Head of caudate nucleus (tissue), 42 donors: ENCODE measurements around the gene ZNF750.
A peak's percentile ranks its signal among the peaks of the same experiment; 100 is the strongest.

Experiments used
- DNase-seq, 42 donors: peaks; one replicate each; pipeline versions ENCODE4 v3.0.0 to v3.0.0-alpha.2; 2020 to 2021; ENCODE audit warnings: mixed read lengths in 7 of 42
- intact Hi-C: fragments of 100-400 bp; cut with DNase I; formaldehyde crosslinking; loops from one replicate; pipeline ENCODE4 v1.15.0; 2022

ZNF750 gene

DNA sequence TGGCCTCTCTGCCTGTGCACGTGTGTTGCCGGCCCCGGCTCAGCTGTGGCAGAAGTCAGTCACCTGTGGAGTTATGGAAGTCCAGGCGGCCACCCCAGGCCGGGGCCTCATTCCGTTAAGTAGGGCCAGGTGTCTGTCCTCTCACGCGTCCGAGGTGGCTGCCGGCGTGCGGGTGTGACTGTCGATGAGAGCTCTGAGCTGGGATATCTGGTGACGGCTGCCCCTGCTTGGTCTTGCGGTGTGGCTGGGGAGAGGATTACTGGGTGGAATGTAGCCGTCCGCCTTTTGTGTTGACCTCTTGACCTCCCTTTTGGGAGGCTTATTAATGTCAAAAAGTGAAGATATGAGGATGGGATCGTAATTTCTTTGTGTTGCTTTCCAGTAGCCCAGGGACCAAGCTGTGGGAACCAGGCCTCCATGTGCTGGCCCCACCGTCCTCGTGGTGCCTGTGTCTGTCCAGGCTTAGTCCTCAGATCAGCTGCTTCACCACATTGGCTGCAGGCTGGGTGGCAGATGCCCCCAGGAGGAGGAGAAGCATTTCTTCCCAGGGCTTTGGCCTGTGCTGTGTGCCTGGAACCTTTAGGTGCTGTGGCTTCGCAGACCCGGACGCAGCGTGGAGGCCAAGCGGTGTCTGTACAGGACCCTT lies 23.0 kb upstream of the ZNF750 start:
- no peak for DNase-seq
- intact Hi-C loops: no loop called here

DNA sequence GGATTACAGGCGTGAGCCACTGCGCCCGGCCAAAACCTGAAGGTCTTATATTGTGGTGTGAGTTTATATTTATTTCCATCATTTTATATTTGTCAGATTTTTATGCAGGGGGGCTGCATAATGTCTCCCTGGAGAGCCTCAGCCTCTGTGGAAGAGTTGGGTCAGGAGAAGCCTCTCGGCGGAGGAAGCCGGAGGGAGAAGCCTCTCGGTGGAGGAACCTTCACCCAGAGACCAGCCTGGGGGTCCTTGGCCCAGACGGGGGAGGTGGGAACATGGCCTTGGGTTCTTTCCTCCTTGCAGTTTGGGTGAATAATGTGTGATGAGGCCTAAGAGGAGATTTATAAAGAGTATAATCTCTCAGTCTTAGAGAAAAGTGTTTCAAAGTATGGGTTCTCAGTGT lies 22.4 kb upstream of the ZNF750 start:
- DNase-seq: no peak
- intact Hi-C loops: no loop called here

DNA sequence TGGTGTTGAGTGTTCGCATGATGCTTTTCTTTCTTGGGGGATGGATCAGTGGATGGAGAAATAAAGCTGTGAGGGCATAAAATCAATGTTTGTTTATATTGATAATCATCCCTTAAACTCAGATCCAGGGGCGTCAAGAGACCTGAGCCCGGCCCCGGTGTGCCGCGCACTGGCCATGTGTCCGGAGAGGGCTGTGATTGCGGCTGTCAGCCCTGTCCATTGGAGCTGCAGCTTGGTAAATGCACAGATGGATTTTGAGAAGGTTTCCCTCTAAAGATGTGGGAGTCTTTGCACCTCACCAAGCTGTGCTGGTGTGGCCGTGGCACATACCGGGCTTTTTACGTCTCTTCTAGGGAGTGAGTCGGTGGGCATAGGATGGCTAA lies 21.6 kb upstream of the ZNF750 start:
- intact Hi-C loops: no loop called here
- no peak for DNase-seq

DNA sequence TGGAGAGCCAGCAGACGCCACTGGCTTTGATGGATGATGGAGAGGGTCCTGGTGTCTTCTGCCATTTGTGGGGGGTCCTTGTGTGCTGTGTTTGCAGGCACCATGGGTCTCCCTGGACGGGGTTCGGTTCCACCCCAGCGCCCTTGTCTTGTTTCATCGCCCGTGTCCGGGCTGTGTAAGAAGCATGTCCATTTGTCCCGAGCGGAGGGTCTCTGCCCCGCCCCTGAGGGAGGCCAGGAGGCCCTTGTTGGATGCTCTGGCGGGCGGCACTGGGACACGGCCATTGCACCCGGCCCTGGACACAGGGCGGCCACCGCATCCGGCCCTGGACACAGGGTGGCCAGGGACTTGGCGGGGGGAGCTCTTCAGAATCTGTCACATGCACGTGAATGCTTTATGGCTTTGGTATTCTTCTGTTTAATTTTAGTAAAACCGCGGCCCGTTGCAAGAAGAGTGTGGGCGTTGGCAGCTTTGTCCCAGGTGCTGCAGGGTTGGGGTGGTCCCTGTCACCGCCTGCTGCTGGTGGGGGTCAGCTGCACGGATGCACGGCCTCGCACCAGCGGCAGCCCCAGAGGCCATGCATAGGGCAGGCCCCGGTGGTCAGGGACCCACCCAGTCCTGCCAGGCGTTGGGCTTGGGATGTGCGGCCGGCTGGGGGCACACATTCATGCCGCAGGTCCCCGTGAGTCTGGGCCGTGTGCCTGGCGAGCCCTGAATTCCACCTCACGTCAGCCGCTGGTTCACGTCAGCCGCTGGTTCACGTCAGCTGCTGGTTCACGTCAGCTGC lies 21.0 kb upstream of the ZNF750 start:
- no peak for DNase-seq
- intact Hi-C loops: no loop called here

DNA sequence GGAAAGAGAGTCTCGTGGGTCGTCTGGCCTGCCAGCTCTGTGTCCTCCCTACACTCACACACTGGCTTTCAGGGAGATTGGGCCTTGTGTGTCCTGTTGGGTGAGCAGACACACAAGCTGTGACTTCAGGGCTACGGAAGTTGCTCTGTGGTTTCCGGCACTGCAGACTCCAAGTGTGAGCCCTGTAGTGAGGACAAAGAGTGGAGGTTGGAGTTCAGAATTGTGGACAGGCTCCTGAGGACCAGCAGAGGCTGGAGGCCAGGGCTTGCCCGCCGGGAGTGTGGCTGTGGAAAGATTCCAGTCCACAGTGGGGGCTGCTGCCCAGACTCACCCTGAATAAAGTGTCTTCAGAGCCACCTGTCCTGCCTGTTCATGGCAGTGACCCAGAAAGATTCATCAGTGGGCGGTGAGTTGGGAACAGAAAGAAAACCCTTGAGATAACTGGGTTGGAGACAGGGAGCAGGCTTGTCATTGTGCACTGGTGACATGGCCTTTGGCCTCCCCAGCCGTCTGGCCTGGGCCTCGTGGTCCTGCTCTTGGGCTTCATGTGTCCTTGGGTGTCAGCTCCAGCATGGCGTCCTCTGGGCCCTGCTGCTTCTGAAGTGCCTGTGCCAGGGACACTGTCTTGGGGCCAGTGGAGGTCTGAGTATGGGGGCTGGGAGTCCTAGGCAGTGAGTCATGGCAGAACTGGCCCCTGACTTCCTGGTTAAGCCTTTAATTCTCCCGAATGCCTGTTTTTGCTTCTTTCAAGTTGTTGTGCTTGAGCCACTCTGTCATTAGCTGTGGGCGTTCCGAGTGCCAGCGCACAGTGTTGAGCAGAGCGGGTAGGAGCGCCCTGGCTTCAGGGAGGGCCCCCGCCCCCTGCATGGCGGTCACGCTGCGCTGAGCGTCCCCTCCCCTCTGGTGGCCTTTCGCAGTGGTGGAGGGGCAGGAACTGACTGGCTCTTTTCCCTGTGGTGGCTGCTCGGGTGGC lies 19.9 kb upstream of the ZNF750 start:
- intact Hi-C loops: no loop called here
- DNase-seq: peak in 17 of 42 donors; percentile 21 to 78 (median 43)

DNA sequence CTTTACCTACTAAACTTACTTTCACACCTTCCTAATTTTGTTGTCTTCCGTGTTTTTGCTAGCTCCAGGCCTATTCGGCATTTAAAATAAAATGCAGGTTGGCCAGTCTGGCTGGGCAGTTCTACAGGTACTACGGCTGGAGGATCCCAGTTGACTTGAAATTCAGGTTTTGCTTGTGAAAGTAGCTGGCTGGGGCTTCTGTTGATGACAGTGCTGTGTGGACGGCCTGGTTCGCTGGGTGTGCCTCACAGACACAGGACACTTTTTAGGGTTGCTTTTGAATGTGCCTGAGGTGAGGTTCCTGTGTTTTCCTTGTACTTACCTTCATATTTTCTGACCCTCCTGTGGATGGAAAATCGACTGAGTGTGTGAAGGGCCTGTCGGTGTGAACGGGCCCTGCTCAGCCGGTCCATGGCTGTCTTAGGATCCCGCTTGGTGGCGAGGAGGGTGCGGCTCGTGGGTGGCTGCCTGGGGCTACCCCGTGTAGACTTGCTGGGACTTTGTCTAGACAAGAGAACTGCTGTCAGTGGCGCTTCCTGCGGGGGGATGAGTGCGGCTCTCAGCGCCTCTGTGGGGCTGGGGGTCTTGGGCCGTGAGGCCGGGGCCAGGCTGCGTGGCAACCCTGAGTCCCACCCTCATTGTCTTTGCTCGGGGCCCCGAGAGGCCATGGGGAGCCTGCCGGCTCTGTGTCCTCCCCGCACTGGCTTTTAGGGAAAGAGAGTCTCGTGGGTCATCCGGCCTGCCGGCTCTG lies 18.7 kb upstream of the ZNF750 start:
- no peak for DNase-seq
- intact Hi-C loops: no loop called here

DNA sequence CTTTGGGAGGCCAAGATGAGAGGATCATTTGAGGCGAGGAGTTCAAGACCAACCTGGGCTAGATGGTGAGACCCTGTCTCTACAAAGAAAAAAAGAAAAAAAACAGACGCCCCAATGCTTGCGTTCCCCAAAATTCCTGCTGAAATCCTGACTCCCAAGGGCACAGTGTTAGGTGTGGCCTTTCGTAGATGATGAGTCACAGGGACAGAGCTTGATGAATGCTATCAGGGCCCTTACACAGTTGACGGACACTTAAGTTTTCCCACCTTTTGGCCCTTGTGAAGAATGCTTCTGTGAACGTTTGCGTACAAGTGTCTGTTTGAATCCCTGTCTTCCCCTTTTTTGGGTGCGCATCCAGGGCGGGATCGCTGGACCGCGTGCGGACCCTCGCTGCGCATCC lies 16.5 kb upstream of the ZNF750 start:
- intact Hi-C loops: no loop called here
- no peak for DNase-seq

DNA sequence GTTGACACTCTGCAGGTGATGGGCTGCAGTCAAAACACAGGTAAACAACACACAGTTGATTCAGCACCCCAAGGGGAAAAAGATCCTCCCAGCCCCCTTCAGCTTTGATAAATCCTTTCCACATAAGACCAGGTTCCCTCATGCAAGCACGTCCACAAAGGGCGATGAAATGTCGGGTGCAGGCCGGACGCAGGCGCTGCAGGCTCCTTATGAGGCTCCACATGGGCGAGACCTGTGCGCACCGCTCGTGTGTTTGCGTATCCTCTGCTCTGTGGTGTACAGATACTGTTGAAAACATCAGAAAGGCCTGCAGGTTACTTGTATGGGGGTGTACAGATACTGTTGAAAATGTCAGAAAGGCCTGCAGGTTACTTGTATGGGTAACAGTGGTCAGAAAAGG lies 14.4 kb upstream of the ZNF750 start:
- DNase-seq: no peak
- intact Hi-C loops: no loop called here

DNA sequence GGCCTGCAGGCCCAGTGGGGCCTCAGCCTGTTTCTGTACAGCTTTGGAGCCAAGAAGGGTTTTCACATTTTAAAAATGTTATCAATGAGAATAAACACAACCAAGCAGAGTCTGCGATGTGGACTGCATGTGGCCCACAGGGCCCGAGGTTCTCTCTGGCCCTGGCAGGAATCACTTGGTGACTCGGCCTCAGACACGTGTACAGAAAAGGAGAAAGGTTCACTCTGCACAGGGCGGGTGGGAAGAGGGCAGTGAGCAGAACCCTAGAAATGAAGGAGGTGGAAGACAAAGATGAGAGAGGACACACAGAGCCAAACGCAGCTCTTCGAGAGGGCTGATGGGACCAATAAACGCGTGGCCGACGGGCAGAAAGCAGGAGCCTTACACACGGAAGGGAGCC lies 11.6 kb upstream of the ZNF750 start:
- DNase-seq: no peak
- intact Hi-C loops: no loop called here

DNA sequence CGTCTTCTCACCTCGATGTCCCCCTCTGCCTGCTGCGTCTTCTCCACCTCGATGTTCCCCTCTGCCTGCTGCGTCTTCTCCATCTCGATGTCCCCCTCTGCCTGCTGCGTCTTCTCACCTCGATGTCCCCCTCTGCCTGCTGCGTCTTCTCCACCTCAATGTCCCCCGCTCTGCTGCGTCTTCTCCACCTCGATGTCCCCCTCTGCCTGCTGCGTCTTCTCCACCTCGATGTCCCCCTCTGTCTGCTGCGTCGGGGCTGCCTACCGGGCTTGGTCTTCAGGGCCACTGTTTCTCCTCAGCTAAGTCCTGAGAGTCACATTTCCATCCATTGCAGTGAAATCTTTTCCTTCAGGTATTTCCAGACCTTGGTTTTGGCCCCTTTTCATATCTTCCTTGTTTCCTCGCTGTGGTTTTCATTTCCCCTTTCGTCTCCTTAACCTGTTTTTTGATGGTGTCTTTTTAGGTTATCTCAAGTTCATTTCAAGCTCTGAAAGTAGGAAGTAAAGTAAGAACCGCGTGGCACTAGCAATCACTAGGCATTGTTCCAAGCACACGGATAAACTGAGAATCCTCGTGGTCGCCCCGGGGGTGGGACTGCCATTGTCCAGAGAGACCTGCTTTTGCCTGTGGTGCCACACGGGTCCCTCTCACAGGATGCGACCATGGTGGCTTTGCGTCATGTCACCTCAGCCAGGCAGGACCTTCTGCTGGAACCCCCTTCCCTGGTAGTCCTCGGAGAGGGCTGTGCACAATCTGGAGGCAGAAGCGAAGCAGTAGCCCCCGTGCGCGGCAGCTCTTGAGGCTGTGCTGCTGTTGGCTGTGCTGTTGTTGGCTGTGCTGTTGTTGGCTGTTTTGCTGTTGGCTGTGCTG lies 9.5 kb upstream of the ZNF750 start:
- intact Hi-C loops: no loop called here
- no peak for DNase-seq

DNA sequence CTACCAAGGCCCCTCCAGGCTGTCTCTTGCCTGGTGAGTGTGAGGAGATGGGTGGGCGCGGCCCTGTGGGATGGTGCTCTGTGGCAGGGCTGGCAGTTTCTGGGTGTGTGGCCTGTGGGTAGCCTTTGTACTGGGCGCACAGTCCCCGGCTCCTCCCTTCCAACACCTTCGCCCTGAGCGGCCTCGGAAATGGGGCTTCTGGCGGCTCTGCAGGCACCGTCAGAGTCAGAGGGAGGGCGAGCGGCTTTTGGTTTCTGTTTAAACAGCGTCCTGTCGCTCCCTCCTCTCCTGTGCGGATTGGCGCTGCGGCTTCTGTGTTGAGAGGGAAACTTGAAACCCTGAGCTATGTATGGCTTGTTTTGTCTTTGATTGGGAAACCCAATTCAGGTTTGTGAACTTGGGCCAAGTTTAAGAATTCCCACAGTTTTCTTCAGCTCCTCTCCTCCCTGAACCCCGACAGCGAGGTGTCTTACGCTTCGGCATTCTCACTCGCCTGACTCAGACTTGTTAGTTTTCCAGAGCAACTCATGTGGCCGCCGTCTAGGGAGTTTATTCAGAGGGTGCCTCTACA lies 8.3 kb upstream of the ZNF750 start:
- intact Hi-C loops: no loop called here
- no peak for DNase-seq

DNA sequence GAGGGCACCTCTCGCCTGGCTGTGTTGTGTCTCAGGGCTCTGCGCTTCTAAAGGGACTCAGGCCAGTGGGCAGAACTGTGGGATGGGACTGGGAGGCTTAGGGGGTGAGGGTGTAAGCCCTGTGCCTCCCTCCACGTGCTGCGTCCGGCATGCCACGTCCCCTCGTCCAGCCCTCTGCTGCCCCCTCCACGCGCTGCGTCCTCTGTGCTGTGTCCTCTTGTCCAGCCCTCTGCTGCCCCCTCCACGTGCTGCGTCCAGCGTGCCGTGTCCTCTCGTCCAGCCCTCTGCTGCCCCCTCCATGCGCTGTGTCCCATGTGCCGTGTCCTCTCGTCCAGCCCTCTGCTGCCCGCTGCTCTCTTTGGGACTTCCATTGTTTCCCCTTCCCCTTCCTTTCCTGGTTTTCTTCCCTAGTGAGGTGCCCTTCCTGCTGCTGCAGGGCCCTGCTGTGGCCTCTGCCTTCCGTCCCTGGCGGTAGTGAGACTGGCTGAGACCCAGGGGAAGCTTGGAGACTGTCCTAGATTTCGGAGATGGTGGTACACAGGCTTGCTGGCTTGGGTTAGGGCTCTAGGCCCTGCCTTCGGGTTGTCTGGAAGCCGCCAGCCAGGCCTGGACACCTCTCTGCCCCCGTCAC lies 6.4 kb upstream of the ZNF750 start:
- DNase-seq: peak in 1 of 42 donors; percentile 42
- intact Hi-C loops: no loop called here

DNA sequence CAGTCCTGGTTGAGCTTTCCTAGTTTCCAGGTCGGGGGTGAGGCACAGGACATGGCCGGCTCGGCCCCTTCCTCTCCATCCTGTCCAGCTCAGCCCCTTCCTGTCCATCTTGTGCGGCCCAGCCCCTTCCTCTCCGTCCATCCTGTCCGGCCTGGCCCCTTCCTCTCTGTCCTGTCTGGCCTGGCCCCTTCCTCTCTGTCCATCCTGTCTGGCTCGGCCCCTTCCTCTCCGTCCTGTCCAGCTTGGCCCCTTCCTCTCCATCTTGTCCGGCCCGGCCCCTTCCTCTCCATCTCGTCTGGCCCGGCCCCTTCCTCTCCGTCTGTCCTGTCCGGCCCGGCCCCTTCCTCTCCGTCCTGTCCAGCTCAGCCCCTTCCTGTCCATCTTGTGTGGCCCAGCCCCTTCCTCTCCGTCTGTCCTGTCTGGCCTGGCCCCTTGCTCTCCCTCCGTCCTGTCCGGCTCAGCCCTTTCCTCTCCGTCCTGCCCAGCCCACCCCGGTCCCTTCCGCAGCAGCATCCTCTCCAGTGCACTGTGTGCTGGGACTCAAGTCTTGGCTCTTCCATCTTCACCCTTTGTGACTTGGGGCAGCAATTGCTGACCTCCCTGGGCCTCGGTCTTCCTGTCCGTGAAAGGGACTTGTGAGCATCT lies 5.5 kb upstream of the ZNF750 start:
- no peak for DNase-seq
- intact Hi-C loops: no loop called here

DNA sequence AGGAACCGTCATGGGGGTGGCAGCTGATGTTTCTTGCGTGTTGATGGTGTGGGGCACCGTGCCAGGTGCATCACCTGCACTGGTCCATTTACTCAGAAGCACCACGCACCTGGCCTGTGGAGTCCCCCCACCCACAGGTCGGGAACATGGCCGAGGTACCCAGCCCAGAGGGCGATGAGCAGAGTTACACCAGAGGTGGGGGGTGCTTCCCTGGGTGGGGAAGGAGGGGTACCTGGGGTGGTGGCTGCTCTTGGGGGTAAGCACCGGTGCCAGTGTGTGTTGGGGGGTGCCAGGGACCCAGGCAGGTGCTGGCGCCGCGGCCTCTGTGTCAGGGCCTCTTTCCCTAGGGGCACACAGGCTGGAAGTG lies 5.0 kb upstream of the ZNF750 start:
- no peak for DNase-seq
- intact Hi-C loops: no loop called here

DNA sequence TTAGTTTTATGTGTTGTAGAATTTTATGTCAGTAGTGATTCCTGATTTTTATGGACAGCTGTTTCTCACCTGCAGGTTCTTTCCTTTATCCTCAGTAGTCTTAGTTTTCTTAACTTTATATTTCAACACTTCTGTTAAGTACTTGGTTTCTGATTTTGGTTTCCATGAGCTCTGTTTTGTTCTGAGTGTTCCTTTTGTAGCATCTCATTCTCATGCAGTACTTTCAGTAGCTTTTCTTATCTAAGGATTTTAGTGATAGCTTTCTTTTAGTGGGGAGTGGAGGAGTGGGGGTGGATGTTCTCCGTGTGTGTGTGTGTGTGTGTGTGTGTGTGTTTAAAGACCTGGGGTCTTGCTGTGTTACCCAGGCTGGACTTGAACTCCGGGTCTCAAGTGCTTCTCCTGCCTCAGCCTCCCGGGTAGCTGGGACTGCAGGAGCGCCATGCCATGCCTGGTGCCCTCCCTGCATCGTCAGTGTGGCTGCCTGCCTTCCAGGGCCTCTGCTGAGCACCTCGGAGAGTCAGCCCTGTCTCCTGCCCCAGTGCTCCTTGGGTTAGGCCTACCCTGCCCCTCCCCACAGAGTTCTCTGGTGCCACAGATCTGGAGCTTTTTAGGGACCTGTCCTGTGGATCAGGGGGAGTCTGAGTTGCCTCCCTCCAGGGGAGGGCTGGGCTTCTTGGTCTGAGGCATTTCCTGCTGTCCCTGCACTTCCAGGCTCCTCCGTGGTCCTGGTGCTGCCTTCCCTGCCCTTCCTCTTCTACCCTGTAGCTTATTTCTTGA lies 4.3 kb upstream of the ZNF750 start:
- no peak for DNase-seq
- intact Hi-C loops: no loop called here

DNA sequence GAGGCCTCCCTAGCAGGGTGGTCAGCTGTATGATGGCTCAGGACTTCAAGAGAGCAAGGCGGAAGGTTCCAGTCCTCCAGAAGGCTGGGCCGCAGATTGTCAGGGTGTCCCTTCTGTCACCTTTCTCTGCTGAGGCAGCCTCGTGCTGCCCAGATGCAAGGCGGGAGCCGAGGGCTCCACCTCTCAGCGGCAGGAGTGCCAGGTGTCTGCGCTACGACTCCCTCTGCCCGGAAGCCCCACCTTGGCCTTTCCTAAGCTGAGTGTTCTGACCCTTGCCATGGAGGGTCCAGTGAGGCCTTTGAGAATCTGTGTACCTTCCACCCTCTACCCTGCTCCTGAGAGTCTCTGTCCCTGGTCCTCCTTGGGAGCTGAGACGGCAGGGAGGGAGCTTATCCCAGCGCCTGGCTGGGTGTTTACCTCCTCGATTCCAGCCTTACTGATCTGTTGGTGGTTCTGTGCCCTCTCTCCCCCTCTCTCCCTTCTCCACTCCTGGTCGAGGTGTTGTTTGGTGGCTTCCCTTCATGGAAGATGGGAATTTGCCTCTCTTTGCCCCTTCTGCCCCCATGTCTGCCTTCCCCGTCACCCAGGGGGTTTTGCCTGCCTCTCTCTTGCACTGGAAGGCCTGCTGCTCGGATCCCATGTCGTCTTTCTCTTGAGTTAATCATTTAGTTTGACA lies 2.2 kb upstream of the ZNF750 start:
- intact Hi-C loops: no loop called here
- no peak for DNase-seq
